Trophoblast cell (in vitro differentiated cells and primary cell): ENCODE measurements around the gene HDAC8.
"Not testable (repeated sequence)": the region's sequence is repeated elsewhere in the genome, so short reads cannot be mapped to it uniquely, and the experiment has no call there.

ENCODE experiments used
- DNase-seq, 2 donors: peaks; one replicate each; pipeline ENCODE4 v3.0.0-alpha.2; 2016
- H2AFZ ChIP-seq: 2 replicates; pipeline ENCODE4 v1.6.1; 2013; ENCODE audit warnings: low read length, moderate library complexity, mild to moderate bottlenecking; ENCODE audit not compliant: insufficient read depth, poor library complexity
- H2AK5ac ChIP-seq: 2 replicates; pipeline ENCODE4 v1.6.1; 2013; ENCODE audit warnings: mild to moderate bottlenecking, low read length
- H2BK120ac ChIP-seq: 2 replicates; pipeline ENCODE4 v1.6.1; 2013; ENCODE audit warnings: low read length, mild to moderate bottlenecking, moderate library complexity; ENCODE audit not compliant: insufficient read depth, poor library complexity
- H2BK12ac ChIP-seq: 2 replicates; pipeline ENCODE4 v1.6.1; 2013; ENCODE audit warnings: mild to moderate bottlenecking, low read length, moderate library complexity
- H2BK5ac ChIP-seq: 2 replicates; pipeline ENCODE4 v1.6.1; 2013; ENCODE audit warnings: low read length, low read depth, moderate library complexity, mild to moderate bottlenecking; ENCODE audit not compliant: poor library complexity
- H3K14ac ChIP-seq: 2 replicates; pipeline ENCODE4 v1.6.1; 2013; ENCODE audit warnings: mild to moderate bottlenecking, low read length
- H3K18ac ChIP-seq: 2 replicates; pipeline ENCODE4 v1.6.1; 2013; ENCODE audit warnings: mild to moderate bottlenecking, low read length
- H3K23ac ChIP-seq: 2 replicates; pipeline ENCODE4 v1.6.1; 2013; ENCODE audit warnings: low read length
- H3K27ac ChIP-seq: 2 replicates; pipeline ENCODE4 v1.5.1; 2013; ENCODE audit warnings: low read depth, mild to moderate bottlenecking, inconsistent platforms, low read length, moderate library complexity
- H3K27me3 ChIP-seq: 2 replicates; pipeline ENCODE4 v1.6.1; 2013; ENCODE audit warnings: inconsistent platforms, mild to moderate bottlenecking, low read length, moderate library complexity; ENCODE audit not compliant: insufficient read depth
- H3K36me3 ChIP-seq, 2 experiments: 1 replicate in 1 of 2; 2 replicates in 1 of 2; pipeline ENCODE4 v1.6.1; 2013; ENCODE audit warnings: low read length in 2 of 2, mild to moderate bottlenecking in 2 of 2, moderate library complexity in 1 of 2; ENCODE audit not compliant: insufficient read depth in 2 of 2, control insufficient read depth in 1 of 2
- H3K4ac ChIP-seq: 2 replicates; pipeline ENCODE4 v1.6.1; 2013; ENCODE audit warnings: low read depth, mild to moderate bottlenecking, low read length, moderate library complexity
- H3K4me1 ChIP-seq, 2 experiments: 1 replicate in 1 of 2; 2 replicates in 1 of 2; pipeline ENCODE4 v1.6.1; 2013; ENCODE audit warnings: low read length in 2 of 2, mild to moderate bottlenecking in 2 of 2, moderate library complexity in 1 of 2; ENCODE audit not compliant: insufficient read depth in 2 of 2, control insufficient read depth in 1 of 2
- H3K4me2 ChIP-seq: 2 replicates; pipeline ENCODE4 v1.6.1; 2013; ENCODE audit warnings: inconsistent platforms, mild to moderate bottlenecking, low read length, moderate library complexity
- H3K4me3 ChIP-seq: 2 replicates; pipeline ENCODE4 v1.5.1; 2013; ENCODE audit warnings: mild to moderate bottlenecking, low read depth, low read length, inconsistent platforms
- H3K79me1 ChIP-seq: one replicate; pipeline ENCODE4 v1.6.1; 2013; ENCODE audit warnings: low read length
- H3K79me2 ChIP-seq: 2 replicates; pipeline ENCODE4 v1.6.1; 2013; ENCODE audit warnings: low read length, mild to moderate bottlenecking; ENCODE audit not compliant: control insufficient read depth, insufficient read depth, poor library complexity
- H3K9ac ChIP-seq: 2 replicates; pipeline ENCODE4 v1.6.1; 2013; ENCODE audit warnings: mild to moderate bottlenecking, low read length
- H3K9me3 ChIP-seq: 2 replicates; pipeline ENCODE4 v1.6.1; 2013; ENCODE audit warnings: low read depth, mild to moderate bottlenecking, control low read depth, inconsistent platforms, low read length; ENCODE audit not compliant: insufficient read depth
- H4K12ac ChIP-seq: 2 replicates; pipeline ENCODE4 v1.6.1; 2013; ENCODE audit warnings: low read depth, mild to moderate bottlenecking, low read length, moderate library complexity
- H4K8ac ChIP-seq: 2 replicates; pipeline ENCODE4 v1.6.1; 2013; ENCODE audit warnings: low read depth, mild to moderate bottlenecking, low read length, moderate library complexity
- H4K91ac ChIP-seq: one replicate; pipeline ENCODE4 v1.6.1; 2013; ENCODE audit warnings: low read depth, mild to moderate bottlenecking, low read length, moderate library complexity
- WGBS: extraction: QIAGEN DNeasy Blood & Tissue Kit; methylation state at CpG from one replicate; pipeline ENCODE4 v1.1.7; 2013; ENCODE audit warnings: missing lambda C conversion rate; ENCODE audit not compliant: insufficient read length, insufficient coverage; ENCODE audit errors: extremely low coverage; 5-methylcytosine and 5-hydroxymethylcytosine counted together

Gene HDAC8

DNA sequence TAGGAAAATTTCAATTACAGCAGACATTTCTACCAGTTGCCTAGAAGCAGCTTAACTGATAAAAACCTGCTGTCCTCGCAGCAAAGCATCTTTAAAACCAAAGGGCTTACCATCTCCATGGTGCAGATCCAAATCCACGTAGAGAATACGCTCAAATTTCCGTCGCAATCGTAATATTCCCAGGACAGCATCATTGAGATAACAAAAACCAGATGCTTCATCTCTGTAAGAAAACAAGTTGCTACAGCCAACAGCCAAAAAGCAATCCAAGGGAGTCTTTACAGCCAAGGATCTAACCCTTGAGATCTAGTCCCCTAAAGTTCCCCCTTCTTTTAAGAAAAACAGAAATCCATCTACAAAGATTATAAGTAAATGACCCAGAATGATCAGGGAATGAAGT, 77.6 kb downstream of the HDAC8 start:
- no peak for DNase-seq
- H3K36me3 ChIP-seq, result no peaks in the 10 kb centered on the region
- H3K9me3 ChIP-seq, result no peaks in the 10 kb centered on the region
- H3K79me1 ChIP-seq, result no peaks in the 10 kb centered on the region
- H4K8ac ChIP-seq, result no peak overlapping the region
- H3K4me2 ChIP-seq, result no peak overlapping the region
- no peaks in the 10 kb centered on the region for H3K27me3 ChIP-seq
- no peak overlapping the region for H3K4ac ChIP-seq
- H2BK120ac ChIP-seq, result no peak overlapping the region
- H3K18ac ChIP-seq, result no peak overlapping the region
- no peak overlapping the region for H2AFZ ChIP-seq
- no peak overlapping the region for H3K14ac ChIP-seq
- no peak overlapping the region for H3K23ac ChIP-seq
- no peaks in the 10 kb centered on the region for H3K4me1 ChIP-seq
- no peak overlapping the region for H3K4me3 ChIP-seq
- no peak overlapping the region for H2BK12ac ChIP-seq
- no CpG with 5 or more reads among the region's 6 CpGs for WGBS
- H3K9ac ChIP-seq, result no peak overlapping the region
- no peak overlapping the region for H4K12ac ChIP-seq
- no peaks in the 10 kb centered on the region for H3K79me2 ChIP-seq
- no peak overlapping the region for H2BK5ac ChIP-seq
- H3K27ac ChIP-seq, result no peak overlapping the region
- no peak overlapping the region for H4K91ac ChIP-seq
- no peak overlapping the region for H2AK5ac ChIP-seq

DNA sequence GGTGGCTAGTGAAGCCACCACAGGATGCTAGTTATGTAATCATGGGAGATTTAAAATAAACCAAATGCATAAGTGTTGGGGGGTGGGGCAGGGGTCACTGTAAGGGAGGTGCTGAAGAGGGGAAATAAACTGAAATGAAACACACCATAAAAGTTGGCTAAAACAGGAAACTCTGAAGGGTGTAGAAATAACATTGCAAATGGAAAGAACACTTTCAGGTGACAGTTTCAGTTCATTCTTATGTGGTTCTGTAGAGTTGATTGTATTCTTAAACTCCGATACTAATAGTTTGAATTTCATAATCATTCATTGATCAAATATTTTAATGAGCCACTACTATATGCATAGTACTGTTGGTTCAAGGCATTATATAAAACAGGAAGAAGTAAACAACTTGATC, 80.1 kb downstream of the HDAC8 start:
- H3K27me3 ChIP-seq, result no peaks in the 10 kb centered on the region
- no peak overlapping the region for H3K4me3 ChIP-seq
- no peak overlapping the region for H2BK5ac ChIP-seq
- no peak overlapping the region for H4K91ac ChIP-seq
- H4K12ac ChIP-seq, result no peak overlapping the region
- no peak overlapping the region for H3K4ac ChIP-seq
- H3K4me1 ChIP-seq, result no peaks in the 10 kb centered on the region
- no peak overlapping the region for H3K4me2 ChIP-seq
- no peak overlapping the region for H3K18ac ChIP-seq
- H3K14ac ChIP-seq, result no peak overlapping the region
- H2AK5ac ChIP-seq, result no peak overlapping the region
- no peak overlapping the region for H2BK12ac ChIP-seq
- no peaks in the 10 kb centered on the region for H3K36me3 ChIP-seq
- H4K8ac ChIP-seq, result no peak overlapping the region
- no peak overlapping the region for H2AFZ ChIP-seq
- H3K9ac ChIP-seq, result no peak overlapping the region
- H3K79me2 ChIP-seq, result no peaks in the 10 kb centered on the region
- H3K79me1 ChIP-seq, result no peaks in the 10 kb centered on the region
- no CpG with 5 or more reads among the region's 1 CpG for WGBS
- DNase-seq, result no peak
- H3K27ac ChIP-seq, result no peak overlapping the region
- no peak overlapping the region for H2BK120ac ChIP-seq
- no peaks in the 10 kb centered on the region for H3K9me3 ChIP-seq
- H3K23ac ChIP-seq, result no peak overlapping the region

DNA sequence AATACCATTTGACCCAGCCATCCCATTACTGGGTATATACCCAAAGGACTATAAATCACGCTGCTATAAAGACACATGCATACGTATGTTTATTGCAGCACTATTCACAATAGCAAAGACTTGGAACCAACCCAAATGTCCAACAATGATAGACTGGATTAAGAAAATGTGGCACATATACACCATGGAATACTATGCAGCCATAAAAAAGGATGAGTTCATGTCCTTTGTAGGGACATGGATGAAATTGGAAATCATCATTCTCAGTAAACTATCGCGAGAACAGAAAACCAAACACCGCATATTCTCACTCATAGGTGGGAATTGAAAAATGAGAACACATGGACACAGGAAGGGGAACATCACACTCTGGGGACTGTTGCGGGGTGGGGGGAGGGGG, 82.4 kb downstream of the HDAC8 start:
- H3K9ac ChIP-seq, H4K91ac ChIP-seq, H3K27ac ChIP-seq, H2AFZ ChIP-seq, H3K36me3 ChIP-seq, H3K27me3 ChIP-seq, H2BK12ac ChIP-seq, H3K14ac ChIP-seq, DNase-seq, H3K23ac ChIP-seq, H2BK5ac ChIP-seq, H3K79me1 ChIP-seq, H3K18ac ChIP-seq, H4K8ac ChIP-seq, H3K9me3 ChIP-seq, H3K4me1 ChIP-seq, H3K4ac ChIP-seq, H3K79me2 ChIP-seq, H3K4me2 ChIP-seq, H2BK120ac ChIP-seq, H3K4me3 ChIP-seq, H2AK5ac ChIP-seq, H4K12ac ChIP-seq: not testable (repeated sequence)
- no CpG with 5 or more reads among the region's 6 CpGs for WGBS

DNA sequence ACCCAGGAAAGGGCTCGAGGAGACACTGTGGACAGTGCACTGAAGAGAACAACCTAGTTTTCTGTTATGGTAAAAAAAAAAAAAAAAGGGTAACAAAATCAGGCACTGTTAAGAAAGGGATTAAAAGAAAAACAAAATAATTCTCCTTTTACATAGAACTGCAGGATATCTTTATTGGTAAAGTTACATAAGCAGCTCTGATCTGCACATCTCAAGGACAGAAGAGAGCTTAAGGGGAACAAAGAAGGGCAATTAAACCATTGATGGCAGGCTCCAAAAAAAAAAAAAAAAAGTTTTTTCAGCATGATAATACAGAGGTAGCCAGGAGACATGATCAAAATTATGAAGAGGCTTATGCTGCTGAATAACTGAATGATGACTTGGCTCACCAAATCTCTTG, 85.0 kb downstream of the HDAC8 start:
- H3K18ac ChIP-seq, result no peak overlapping the region
- H2BK120ac ChIP-seq, result no peak overlapping the region
- H3K23ac ChIP-seq, result no peak overlapping the region
- H2AFZ ChIP-seq, result no peak overlapping the region
- WGBS, result no CpG with 5 or more reads among the region's 1 CpG
- no peak overlapping the region for H3K4me2 ChIP-seq
- H3K79me1 ChIP-seq, result no peaks in the 10 kb centered on the region
- H3K79me2 ChIP-seq, result no peaks in the 10 kb centered on the region
- no peak overlapping the region for H3K14ac ChIP-seq
- H2AK5ac ChIP-seq, result no peak overlapping the region
- no peak overlapping the region for H3K4ac ChIP-seq
- H3K9ac ChIP-seq, result no peak overlapping the region
- no peaks in the 10 kb centered on the region for H3K4me1 ChIP-seq
- H3K4me3 ChIP-seq, result no peak overlapping the region
- no peak for DNase-seq
- no peaks in the 10 kb centered on the region for H3K36me3 ChIP-seq
- H3K27ac ChIP-seq, result no peak overlapping the region
- no peak overlapping the region for H4K12ac ChIP-seq
- H2BK12ac ChIP-seq, result no peak overlapping the region
- no peaks in the 10 kb centered on the region for H3K27me3 ChIP-seq
- H3K9me3 ChIP-seq, result no peaks in the 10 kb centered on the region
- no peak overlapping the region for H2BK5ac ChIP-seq
- no peak overlapping the region for H4K91ac ChIP-seq
- H4K8ac ChIP-seq, result no peak overlapping the region
